Keratinocyte (primary cell): ENCODE data around the gene DMRTC1B.
"Not testable (repeated sequence)": the region's sequence is repeated elsewhere in the genome, so short reads cannot be mapped to it uniquely, and the experiment has no call there.

Experiments
- EZH2 ChIP-seq: IDR thresholded peaks from one replicate; pipeline ENCODE4 v1.6.1; 2012; ENCODE audit warnings: inconsistent platforms, mild to moderate bottlenecking, low read length, moderate library complexity
- TF ChIP-seq, protein P1 (sequence below), 3 experiments: IDR thresholded peaks in 1 of 3; conservative IDR thresholded peaks in 1 of 3; optimal IDR thresholded peaks in 1 of 3; 2 replicates in 2 of 3; 3 replicates in 1 of 3; pipeline versions ENCODE3 to v1.5.1; 2011; ENCODE audit warnings: low read length in 3 of 3, mild to moderate bottlenecking in 3 of 3, moderate library complexity in 2 of 3, control low read depth in 1 of 3, inconsistent platforms in 1 of 3; ENCODE audit not compliant: insufficient read depth in 2 of 3; ENCODE audit errors: extremely low read depth in 1 of 3

- TF ChIP-seq, protein P1, sequence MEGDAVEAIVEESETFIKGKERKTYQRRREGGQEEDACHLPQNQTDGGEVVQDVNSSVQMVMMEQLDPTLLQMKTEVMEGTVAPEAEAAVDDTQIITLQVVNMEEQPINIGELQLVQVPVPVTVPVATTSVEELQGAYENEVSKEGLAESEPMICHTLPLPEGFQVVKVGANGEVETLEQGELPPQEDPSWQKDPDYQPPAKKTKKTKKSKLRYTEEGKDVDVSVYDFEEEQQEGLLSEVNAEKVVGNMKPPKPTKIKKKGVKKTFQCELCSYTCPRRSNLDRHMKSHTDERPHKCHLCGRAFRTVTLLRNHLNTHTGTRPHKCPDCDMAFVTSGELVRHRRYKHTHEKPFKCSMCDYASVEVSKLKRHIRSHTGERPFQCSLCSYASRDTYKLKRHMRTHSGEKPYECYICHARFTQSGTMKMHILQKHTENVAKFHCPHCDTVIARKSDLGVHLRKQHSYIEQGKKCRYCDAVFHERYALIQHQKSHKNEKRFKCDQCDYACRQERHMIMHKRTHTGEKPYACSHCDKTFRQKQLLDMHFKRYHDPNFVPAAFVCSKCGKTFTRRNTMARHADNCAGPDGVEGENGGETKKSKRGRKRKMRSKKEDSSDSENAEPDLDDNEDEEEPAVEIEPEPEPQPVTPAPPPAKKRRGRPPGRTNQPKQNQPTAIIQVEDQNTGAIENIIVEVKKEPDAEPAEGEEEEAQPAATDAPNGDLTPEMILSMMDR (optimal IDR thresholded peaks at IDR 0.05 in 1 of 3, IDR thresholded peaks at IDR 0.05 in 1 of 3, conservative IDR thresholded peaks at IDR 0.05 in 1 of 3; ENCODE audit: extremely low read depth in 1 of 3, insufficient read depth in 2 of 3, low read length in 3 of 3): not testable (repeated sequence)
- not testable (repeated sequence) for TF ChIP-seq EZH2
Observed at GRCh38 chrX:72733636-72734035, 43.1 kb upstream of the DMRTC1B start.
